ENCODE data around the gene TNNI2. TPM values are rescaled to one million over a fixed set of nuclear protein-coding genes. Genes with fewer than 3 reads are reported as not detected.

Gene TNNI2
- total RNA-seq, 1 donor from 2014 or later = not detected

- no peak for DNase-seq (ENCODE audit: low read depth in 2 of 2)
These were observed 7.0 kb downstream of the TNNI2 start for GRCh38 chr11:1845561-1846452.

- DNase-seq (ENCODE audit: low read depth in 2 of 2) = no peak
These were observed 7.7 kb downstream of the TNNI2 start for GRCh38 chr11:1846453-1846932.

- no peak for DNase-seq (ENCODE audit: low read depth in 2 of 2)
These were observed 8.4 kb downstream of the TNNI2 start for GRCh38 chr11:1847006-1847735.

GRCh38 chr11:1847926-1848639, 9.3 kb downstream of the TNNI2 start:
- no peak for DNase-seq (ENCODE audit: low read depth in 2 of 2)

GRCh38 chr11:1848640-1849430, 10.1 kb downstream of the TNNI2 start:
- DNase-seq (ENCODE audit: low read depth in 2 of 2) = no peak

GRCh38 chr11:1851468-1852180, 12.8 kb downstream of the TNNI2 start:
- no peak for DNase-seq (ENCODE audit: low read depth in 2 of 2)

GRCh38 chr11:1852271-1852876, 13.6 kb downstream of the TNNI2 start:
- DNase-seq (ENCODE audit: low read depth in 2 of 2) = no peak

GRCh38 chr11:1852877-1853276, 14.1 kb downstream of the TNNI2 start, which contains the start of gene LSP1:
Gene LSP1 (plus strand): TSS chr11:1853084. CDS start chr11:1853145, 61 bp downstream.
- no peak for DNase-seq (ENCODE audit: low read depth in 2 of 2)

- DNase-seq (ENCODE audit: low read depth in 2 of 2) = no peak
These were observed 14.8 kb downstream of the TNNI2 start for GRCh38 chr11:1853376-1854131.

- no peak for DNase-seq (ENCODE audit: low read depth in 2 of 2)
These were observed 15.6 kb downstream of the TNNI2 start for GRCh38 chr11:1854132-1854948.

- no peak for DNase-seq (ENCODE audit: low read depth in 2 of 2)
These were observed 16.4 kb downstream of the TNNI2 start for GRCh38 chr11:1854949-1855885.

- no peak for DNase-seq (ENCODE audit: low read depth in 2 of 2)
These were observed 17.1 kb downstream of the TNNI2 start for GRCh38 chr11:1855886-1856265.

- DNase-seq (ENCODE audit: low read depth in 2 of 2) = no peak
These were observed 17.7 kb downstream of the TNNI2 start for GRCh38 chr11:1856306-1857005.

- no peak for DNase-seq (ENCODE audit: low read depth in 2 of 2)
These were observed 18.3 kb downstream of the TNNI2 start for GRCh38 chr11:1857064-1857463.

GRCh38 chr11:1858154-1858553, 19.4 kb downstream of the TNNI2 start:
- DNase-seq (ENCODE audit: low read depth in 2 of 2) = no peak

- no peak for DNase-seq (ENCODE audit: low read depth in 2 of 2)
These were observed 19.8 kb downstream of the TNNI2 start for GRCh38 chr11:1858576-1858975.

GRCh38 chr11:1859004-1859403, 20.2 kb downstream of the TNNI2 start:
- DNase-seq (ENCODE audit: low read depth in 2 of 2) = no peak
